ENCODE measurements around the gene OR2AG1. TPM values are rescaled to one million over a fixed set of nuclear protein-coding genes. Genes with fewer than 3 reads are reported as not detected.

OR2AG1 gene
- total and polyA plus RNA-seq, 2 of the 4 experiments (the other 2 are of a cell fraction): not detected

GRCh38 chr11:6812390-6813005 is 29.7 kb downstream of the OR2AG1 start:
- H2BK20ac ChIP-seq (ENCODE audit: low read depth, low read length): no peak overlapping the region
- H4K8ac ChIP-seq (ENCODE audit: low read depth in 2 of 2, low read length in 2 of 2): no peak overlapping the region
- no peak overlapping the region for H4K91ac ChIP-seq (ENCODE audit: insufficient read depth, low read depth, low read length)
- TF ChIP-seq SMC3 (IDR thresholded peaks at IDR 0.05; ENCODE audit: low read depth, low read length): peak; percentile 52; the same call in 1 of the 2 replicates
- TF ChIP-seq MAZ (IDR thresholded peaks at IDR 0.05; ENCODE audit: borderline replicate concordance, low read depth, low read length): no peak
- TF ChIP-seq CTCF (conservative IDR thresholded peaks at IDR 0.05; ENCODE audit: low read depth, low read length): peak; percentile 71
- peak; percentile 71 for TF ChIP-seq RAD21 (IDR thresholded peaks at IDR 0.05; ENCODE audit: low read length)
- intact Hi-C loops (cut with micrococcal nuclease) (loop anchor here (2.0 to 10.0 kb wide), 4 partner anchors 210 to 630 kb away; partner anchors contain the start of genes NLRP14 and ZNF214), in situ Hi-C loops (cut with MboI; ENCODE audit: low sequenced_read_pairs) (loop anchor here (25.0 kb wide), 1 partner anchor 625 kb away; no protein-coding TSS in a partner anchor), dilution Hi-C loops (cut with HindIII; ENCODE audit: low sequenced_read_pairs, unreplicated experiment) (no loop called here)
- ChIA-PET CTCF (interaction anchor here (0.6 to 1.9 kb wide), 15 partner anchors 9 to 633 kb away, joined by 3 to 7 read pairs (median 4); partner anchors contain the start of genes OR2AG1 and OR6A2), POLR2A (ENCODE audit: unreplicated experiment) (no interaction called here)
- peak; percentile 34 for DNase-seq
- H3K4me1 ChIP-seq (ENCODE audit: control insufficient read depth, insufficient read depth, low read length): no peaks in the 10 kb centered on the region
- H3K23ac ChIP-seq (ENCODE audit: low read depth, low read length): no peak overlapping the region
- H3K79me1 ChIP-seq (ENCODE audit: low read depth in 1 of 2, low read length in 2 of 2): no peaks in the 10 kb centered on the region
- H2AFZ ChIP-seq (replicated peaks; ENCODE audit: low read length, poor library complexity): no peak overlapping the region
- H3K36me3 ChIP-seq (ENCODE audit: control insufficient read depth, insufficient read depth, low read length): no peaks in the 10 kb centered on the region
- no peak overlapping the region for H3K14ac ChIP-seq (replicated peaks; ENCODE audit: low read depth, low read length)
- H2AK5ac ChIP-seq (ENCODE audit: low read depth, low read length): no peak overlapping the region
- H3K4me3 ChIP-seq (ENCODE audit: insufficient read depth, low read depth, low read length): no peak overlapping the region
- no peak overlapping the region for H3K56ac ChIP-seq (ENCODE audit: extremely low read depth, insufficient read depth, low read length)
- H4K5ac ChIP-seq (ENCODE audit: low read depth, low read length): no peak overlapping the region
- no peak overlapping the region for H2BK120ac ChIP-seq (ENCODE audit: low read depth, low read length)
- no peak overlapping the region for H3K4me2 ChIP-seq (ENCODE audit: low read depth, low read length)
- no TSS peak for BruUV-seq (replicated peaks)
- H3K18ac ChIP-seq (ENCODE audit: low read depth, low read length): no peak overlapping the region
- no peaks in the 10 kb centered on the region for H4K20me1 ChIP-seq (ENCODE audit: insufficient read depth, low read length)
- no peak overlapping the region for H2BK5ac ChIP-seq (ENCODE audit: low read depth, low read length, poor library complexity, severe bottlenecking)
- no peak overlapping the region for H2BK15ac ChIP-seq (ENCODE audit: low read depth, low read length)
- H3K9ac ChIP-seq (ENCODE audit: low read depth, low read length): no peak overlapping the region
- H3K4ac ChIP-seq (ENCODE audit: low read depth, low read length): no peak overlapping the region
- peak; percentile 96 for ATAC-seq (ENCODE audit: low read depth)
- H3K9me1 ChIP-seq (ENCODE audit: insufficient read depth, low read length): no peaks in the 10 kb centered on the region
- no peak overlapping the region for H3K27ac ChIP-seq (ENCODE audit: insufficient read depth, low read length)
- H2AK9ac ChIP-seq (replicated peaks; ENCODE audit: low read depth, low read length, poor library complexity): no peak overlapping the region
- no peaks in the 10 kb centered on the region; the same call in 1 of the 2 replicates for H3K27me3 ChIP-seq (ENCODE audit: control insufficient read depth, insufficient read depth, low read length)
- H3K9me3 ChIP-seq (ENCODE audit: control insufficient read depth, insufficient read depth, low read length): no peaks in the 10 kb centered on the region
- no CpG with 5 or more reads among the region's 6 CpGs for WGBS, 2 experiments (ENCODE audit: extremely low coverage in 2 of 2, insufficient read length in 1 of 2)
